Glomerular visceral epithelial cell (primary cell): ENCODE measurements around the gene IFIT1.
"Not testable (repeated sequence)": the region's sequence is repeated elsewhere in the genome, so short reads cannot be mapped to it uniquely, and the experiment has no call there.

Experiments
- DNase-seq: peaks from one replicate; pipeline ENCODE4 v3.0.0-alpha.2; 2016; ENCODE audit errors: extremely low spot score

IFIT1 gene

DNA sequence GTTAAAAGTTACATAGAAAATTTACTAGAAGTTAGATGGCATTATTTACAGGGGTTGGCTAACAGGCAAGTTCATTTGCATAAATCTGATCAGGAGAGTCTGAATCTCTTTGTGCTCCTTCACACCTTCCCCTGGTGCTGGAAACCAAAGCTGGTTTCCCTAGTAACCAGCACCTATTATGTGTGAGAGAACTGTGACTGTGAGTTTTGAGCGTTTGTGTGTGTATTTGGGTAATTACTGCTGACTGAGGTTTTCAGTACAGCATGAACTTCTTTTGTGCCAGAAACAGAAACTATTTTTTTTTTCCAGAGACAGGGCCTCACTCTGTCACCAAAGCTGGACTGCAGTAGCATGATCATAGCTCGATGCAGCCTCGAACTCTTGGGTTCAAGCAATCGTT is 24.9 kb upstream of the IFIT1 start:
- no peak for DNase-seq

DNA sequence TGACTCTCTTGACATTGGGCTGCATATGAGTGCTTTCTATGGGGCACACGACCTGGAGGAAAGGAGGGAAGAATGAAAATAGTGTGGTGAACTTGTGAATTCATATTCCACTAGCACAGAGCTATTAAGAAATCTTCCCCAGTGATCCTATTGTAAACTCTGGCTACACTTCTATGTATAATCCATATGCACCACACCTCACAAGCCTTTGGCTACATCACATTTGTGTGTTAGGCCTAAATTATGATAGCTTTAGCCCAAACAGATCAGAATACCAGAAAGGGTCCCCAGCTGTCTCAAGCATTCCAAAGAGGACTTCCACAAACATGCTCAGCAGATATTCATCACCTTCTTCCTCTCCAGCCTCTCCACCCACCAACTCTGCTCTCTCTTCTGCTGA is 24.3 kb upstream of the IFIT1 start:
- no peak for DNase-seq

DNA sequence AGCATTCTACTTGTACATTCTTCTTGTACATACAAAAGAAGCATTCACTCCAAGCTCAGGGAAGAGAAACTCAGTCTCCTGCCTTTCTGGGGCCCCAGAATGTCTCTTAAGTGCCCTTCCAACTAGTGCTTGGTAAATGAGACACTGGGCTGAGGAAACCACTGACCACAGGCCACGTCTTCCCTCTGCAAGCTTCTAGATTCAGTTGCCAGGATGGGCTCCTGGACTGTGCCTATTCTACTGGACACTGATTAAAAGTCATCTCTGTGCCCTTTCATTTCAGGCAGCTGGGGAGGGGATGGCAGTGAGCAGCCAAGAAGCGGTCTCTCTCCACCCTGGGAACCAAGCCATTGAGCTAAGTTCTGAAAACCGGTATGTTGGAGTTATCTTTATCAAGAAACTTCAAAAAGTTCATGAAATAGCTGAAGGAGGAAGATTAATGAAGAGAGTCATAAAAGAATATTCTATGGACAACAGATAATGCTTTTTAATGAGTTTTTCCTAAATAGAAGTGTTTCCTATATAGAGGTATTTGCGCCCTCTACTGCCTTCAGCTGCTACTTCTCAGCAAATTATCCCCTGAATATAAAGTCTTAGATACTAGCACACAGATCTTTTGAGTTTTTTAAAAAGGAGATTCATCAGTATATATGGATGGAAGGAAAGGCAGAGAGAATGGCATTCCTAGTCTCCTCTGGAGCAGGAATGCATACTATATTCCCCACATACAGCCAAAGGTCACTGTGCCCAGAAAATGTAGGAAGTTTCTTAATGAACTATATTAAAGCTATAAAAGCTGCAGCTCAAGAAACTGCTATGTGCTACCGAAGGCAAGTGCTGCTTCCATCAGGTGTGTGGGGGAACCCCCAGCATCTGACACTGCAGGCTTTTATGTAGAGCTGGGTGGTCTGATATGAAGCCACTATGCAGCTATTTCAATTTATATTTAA is 23.0 kb upstream of the IFIT1 start:
- peak; percentile 61 for DNase-seq

DNA sequence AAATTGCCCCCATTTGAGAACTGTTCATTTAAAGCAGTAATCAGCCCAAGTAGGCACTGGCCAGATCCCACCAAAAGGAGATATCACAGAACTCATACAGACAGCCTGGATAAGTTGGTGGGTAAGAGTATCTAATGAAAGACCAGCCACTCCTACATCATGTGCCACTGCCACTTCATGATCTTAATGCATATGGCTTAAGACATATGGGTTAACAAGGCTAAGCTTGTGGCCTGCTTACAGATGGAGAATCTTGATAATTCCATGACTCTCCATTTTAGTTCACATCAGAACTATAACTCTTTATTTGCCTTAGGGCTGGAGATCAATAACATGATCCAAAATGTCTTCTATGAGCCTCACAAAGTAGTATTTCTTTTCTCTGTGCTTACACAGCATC is 21.3 kb upstream of the IFIT1 start:
- DNase-seq = no peak

DNA sequence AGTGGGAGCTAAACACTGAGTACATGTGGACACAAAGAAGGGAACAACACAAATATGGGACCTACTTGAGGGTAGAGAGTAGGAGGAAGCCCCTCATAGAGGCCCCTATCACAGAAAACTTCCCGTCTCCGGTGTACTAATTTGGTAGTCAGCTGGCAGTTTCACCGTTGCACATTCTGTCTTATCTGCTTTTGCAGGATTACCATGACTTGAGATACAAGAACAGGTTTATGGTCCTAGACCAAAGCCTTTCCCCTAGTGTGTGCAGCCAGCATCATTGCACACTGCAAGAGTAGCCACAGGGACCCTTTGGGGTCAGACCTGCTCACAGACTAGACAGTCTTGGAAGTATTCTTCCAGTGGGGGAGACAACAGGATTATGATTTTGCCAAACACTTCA is 20.4 kb upstream of the IFIT1 start:
- no peak for DNase-seq

DNA sequence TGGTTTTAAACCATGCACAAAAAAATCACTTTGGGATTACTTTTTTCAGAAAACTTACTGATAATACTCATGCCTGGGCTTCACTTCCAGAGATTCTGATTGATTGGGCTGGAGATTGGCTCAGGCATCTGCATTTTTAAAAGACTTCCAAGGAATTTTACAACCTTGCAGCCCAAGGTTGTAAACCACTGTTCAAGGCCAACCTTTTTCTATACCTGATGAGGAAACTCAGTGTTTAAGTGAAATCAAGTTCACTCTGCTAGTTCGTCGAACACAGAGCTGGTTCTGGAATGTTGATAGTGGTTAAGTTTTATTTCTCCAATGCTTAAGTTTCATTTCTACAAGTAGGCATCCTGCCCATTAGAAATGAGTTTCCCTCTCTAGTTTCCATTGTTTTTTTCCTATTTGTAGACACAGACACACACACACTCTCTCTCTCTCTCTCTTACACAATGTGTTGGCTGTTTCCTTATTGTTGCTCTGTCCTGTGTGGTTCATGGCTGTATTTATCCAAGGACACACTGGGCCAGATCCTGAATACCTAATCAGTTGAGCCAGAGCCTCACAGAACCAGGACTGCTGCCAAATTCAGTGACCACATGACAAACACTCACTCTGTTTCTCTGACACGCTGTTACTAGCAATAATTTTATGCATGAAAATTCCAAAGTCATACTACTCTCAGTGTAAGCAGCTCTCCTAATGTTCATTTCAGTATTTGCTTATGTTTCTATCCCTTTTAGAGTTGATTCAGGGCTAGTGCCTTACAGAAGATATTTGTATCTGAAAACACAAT is 18.3 kb upstream of the IFIT1 start:
- peak; percentile 80 for DNase-seq

DNA sequence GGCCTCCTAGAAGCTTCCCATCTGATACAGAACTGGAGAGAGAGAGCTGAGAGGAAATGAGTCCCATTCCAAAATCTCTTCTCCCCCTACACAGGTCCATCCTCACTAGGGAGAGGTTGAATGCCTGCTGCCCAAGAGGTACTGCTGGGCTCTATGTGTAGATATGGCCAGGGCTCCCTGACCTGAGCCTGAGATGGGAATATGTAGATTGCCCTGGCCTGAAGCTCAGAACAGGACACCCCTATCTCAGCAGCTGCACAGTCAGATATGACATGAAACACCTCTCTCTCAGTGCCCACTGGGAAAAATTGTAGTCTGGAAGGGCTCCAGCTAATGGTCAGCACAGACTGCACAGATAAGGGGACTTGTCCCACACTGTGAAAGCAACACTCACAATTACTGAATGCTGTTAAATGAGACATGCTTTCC is 17.7 kb upstream of the IFIT1 start:
- DNase-seq = no peak

DNA sequence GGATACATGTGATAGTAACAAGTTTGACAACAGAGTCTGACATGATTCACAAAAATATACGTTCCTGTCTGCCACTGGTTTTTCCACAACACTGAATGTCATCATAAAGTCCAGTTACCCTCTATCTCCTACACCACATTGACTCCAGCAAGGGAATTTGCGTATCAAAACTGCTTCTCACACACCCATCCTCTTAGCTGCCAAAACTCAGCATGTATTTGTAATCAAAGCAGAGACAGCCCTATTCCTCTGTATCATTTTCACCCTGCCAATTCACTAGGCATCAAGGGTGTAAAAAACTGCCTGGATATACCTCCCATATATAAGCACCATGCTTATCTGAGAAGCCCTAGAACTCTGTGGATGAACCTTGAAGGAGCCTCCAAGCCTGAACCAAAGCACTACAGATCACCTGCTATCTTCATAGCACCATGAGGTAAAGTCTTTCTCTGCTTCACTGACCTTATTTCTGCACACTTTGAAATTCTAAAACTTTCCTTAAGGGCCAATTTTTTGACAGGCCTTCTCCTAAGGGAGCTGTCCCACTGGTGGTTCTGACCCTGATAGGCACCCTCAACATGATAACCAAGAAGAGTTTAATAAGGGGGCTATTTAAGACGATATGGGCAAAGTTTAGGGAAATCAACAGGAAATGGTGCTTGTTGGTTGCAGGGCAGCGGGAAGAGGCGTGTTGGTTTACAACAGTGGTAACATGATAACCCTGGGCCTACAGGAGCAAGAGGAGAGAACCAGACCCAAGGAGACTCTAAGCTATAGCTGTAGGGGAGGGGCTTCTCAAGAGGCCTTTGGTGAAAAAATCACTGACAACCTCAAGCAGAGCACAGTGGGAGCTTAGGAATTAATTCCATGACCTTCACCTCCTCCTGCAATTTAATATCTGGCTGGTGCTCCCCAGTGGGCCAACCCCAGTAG is 14.5 kb upstream of the IFIT1 start, which contains the start of gene IFIT1B:
Gene IFIT1B, plus strand, starts transcription at position 352 of the 933 bp plus-strand sequence. Its CDS starts 80 bp downstream, at position 432.
- no peak for DNase-seq

DNA sequence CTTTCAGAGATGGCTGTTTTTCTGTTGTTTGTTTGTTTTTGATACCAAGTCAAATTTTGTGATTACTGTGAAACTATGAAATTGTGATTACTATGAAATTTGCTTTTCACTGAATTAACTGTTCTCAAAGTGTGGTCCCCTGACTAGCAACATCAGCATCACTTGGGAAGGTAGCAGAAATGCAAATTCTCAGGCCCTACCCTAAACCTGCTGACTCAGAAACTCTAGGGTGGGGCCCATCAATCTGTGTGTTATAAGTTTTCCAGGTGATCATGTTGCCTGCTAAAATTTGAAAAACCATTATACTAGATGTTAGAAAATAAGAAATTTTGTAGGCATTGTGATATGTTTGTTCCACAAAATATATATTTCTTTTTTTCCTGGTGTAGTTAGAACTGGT is 13.3 kb upstream of the IFIT1 start:
- DNase-seq = no peak

DNA sequence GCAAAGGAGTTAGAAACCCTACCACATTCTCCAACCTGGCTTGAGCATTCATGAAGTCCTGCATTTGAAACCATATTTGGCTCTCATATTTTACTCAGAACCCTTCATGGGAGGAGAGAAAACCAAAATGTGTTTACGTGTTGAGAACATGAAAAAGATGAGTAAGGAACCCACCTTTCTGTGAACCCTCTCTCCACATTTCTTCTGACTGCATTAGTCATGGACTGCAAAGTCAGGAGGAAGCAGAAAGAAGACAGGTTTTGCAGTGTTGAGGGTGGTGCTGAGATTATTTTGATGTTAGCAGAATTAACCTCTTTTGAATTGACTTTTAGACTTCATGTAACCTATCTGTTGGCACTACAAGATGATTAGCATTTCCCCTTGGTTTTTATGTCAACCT is 9.7 kb upstream of the IFIT1 start:
- DNase-seq = no peak

DNA sequence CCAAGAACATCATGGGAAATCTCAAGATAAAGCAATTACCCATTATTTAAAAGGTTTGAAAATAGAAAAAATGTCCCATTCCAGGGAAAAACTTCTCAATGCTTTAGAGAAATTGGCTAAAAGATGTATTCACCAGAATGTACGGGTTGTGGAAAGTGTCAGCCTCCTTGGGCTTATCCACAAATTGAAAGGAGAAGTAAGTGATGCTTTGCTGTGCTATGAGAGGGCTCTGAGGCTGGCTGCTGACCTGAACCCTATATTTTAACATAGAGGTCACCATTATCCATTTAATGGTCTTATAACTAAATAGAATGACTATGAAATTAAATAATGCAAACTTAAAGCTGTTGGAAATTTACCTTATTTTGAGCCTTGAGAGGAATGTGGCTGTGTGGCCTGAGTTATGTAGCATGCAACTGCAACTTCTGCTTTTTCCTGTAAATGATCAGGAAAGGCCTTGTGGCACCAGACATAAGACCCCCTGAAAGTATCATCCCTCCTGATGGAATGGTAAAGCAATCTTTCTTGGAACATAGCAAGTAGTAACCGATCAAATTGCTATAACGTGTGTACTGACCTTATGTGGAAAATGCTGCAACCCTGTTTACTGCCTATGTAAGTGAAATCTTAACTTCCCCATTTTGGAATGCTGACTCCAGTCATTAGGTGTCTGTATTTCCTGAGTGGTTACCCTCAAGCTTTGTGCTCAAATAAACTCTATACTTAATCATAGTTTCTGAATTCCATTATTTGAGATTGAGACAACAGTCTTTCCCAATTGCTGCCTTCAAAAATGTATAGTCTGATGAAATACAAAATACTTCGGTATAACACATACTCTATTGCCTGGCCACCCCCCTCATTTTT is 7.7 kb upstream of the IFIT1 start:
- no peak for DNase-seq

DNA sequence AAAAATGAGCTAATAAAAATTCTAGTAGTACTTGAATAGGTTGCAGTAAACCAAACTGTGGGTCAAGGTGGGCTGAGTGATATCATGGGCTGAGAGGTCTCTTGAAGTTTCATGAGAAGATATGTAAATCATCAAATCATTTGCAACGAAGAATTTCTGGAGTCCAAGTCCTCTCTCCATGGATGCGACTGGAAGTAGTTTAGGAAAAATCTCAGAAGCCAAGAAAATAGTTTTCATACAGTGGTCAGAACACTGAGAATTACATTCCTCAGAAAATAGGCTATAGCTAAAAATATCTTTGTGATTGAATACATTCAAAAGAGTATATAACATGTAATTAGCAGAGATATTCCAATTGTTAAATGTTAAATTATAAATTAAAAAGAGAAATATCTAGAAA is 3.6 kb upstream of the IFIT1 start:
- DNase-seq = no peak

DNA sequence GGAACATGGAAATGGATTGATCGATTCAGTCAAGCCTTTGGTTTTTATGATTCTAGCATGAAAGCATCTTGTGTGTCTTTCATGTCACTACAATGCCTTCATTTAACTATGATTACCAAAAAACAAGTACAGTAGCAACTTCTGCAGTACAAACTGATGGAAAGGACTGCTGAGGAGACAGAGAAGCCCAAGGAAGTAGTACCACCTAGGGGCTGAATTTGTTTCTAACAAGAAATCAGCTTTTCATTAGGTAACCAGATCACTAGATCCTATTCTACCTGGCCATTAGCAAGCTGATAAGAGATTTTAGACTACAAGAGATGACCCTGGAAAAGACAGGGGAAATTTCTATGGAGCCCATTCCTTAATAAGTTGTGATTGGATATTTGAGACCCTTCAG is 3.2 kb upstream of the IFIT1 start:
- peak; percentile 51 for DNase-seq

DNA sequence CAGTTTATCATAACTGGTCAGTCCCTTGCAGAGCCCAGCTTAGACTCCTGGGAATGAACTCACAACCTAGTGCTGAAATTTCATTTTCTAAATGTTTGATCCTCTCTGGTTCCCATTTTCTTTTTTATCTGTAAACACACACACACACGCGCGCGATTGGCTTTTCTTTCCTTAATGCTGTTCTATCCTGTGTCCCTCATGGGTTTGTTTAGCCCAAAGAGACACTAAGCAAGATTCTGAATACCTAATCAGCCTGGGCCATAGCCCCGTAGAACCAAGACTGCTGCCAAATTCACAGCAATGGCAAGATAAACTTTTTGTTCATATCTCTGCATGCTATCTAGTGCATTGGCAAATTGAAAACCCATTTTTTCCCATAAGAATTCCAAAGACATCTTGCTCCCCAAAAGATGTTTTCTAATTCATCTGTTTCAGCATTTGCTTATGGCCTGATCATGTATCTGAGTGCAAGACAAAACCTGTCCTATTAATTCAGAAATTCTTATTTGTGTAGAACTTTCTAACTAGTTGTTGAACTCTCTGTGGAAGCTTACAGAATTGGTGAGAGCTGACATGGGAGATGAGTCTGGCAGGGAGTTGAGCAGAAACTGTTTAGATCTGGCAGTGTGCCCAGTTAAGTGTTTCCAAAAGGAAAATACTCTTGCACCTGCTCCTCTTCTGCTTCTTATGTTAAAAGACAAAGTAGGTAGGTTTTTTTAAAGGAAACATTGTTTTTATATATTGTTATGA is 1.8 kb upstream of the IFIT1 start:
- DNase-seq = no peak

DNA sequence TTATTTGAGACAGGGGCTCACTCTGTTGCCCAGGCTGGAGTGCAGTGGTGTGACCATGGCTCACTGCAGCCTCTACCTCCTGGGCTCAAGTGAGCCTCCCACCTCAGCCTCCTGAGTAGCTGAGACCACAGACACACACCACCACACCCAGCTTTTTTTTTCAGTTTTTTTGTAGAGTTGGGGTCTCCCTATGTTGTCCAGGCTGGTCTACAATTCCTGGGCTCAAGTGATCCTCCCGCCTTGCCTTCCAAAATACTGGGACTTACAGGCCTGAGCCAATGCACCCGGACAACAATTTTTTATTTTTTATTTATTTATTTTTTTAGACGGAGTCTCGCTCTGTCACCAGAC is 1.2 kb upstream of the IFIT1 start:
- not testable (repeated sequence) for DNase-seq

DNA sequence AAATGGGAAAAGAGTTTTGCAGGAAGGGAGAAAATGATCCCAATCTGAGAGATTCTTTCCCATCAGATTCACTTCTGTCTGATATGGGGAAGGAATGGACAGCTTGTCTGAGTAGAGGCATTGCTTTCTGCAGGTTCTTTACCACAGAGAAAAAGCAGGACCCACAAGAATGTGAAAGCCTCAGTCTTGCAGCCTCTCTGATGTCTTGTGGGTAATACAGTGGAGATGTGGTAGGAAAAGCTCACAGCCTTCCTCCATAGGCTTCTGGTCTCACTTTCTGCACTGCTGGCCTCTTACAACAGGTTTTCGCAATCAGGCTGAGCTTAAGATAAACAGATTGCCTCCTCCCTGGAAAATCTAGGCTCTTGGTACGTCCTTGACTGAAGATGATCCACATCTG is 551 bp downstream of the IFIT1 start:
- peak; percentile 81 for DNase-seq

DNA sequence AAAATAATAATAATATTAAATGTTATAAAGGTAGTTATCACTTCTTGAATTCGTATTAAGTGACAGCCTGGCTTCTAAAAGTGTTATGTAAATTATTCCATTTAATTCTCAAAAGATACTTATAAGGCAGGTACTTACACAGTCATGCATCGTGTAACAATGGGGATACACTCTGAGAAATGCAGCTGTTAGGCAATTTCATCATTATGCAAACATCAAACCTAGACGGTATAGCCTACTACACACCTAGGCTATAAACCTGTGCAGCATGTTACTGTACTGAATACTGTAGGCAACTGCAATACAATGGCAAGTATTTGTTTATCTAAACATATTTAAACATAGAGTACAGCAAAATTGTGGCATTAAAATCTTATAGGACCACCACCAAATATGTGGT is 1.5 kb downstream of the IFIT1 start:
- no peak for DNase-seq

DNA sequence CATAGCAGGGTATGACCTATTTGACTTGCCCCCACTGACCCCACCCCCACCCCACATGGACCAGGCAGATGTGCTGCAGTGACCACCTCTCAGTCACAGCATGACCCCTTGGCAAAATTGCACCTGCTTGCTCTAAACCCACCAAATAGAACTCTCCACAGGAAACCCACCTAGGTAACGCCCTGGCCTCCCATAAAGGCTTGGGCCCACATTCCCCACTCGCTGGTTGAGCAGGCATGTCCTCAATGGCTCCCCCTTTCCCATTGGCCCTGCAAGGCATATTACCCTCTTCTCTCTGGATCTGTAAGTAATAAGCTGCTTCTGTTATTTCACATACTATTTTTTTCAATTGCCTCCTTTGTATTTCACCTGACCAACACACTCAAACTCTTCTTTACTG is 2.7 kb downstream of the IFIT1 start:
- DNase-seq = no peak

DNA sequence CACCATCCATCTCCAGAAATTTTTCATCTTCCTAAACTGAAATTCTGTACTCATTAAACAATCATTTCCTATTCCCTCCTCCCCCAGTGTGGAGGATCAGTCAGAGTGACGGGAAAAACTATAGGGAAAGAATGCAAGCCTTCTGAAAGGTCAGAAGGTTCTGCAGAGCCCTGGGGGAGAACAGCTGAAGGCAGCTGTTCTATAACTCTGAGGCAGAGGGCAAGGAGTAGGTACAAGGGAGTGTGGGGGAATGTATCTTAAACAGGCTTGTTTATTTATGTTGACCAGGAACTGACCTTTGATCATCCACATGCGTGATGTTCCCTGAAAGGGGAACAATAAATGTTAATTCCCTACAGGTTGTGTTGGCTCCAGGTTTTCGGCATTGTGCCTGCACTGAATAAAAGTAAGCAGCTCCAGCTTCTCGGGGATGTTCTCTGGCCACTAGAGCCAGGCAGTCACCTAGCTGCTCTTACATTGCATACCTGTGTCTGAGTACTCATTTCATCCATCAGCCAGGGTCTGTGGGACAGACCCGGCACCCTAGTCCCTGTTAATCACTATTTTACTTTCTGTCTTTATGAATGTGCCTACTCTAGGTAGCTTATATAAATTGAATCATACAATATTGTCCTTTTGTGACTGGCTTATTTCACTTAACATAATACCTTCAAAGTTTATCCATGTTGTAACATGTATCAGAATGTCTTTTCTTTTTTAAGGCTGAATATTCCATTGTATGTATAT is 5.8 kb downstream of the IFIT1 start:
- no peak for DNase-seq
